RWPE2 (cell line): Measurements from ENCODE around the gene ZNF438.
"Not testable (repeated sequence)": the region's sequence is repeated elsewhere in the genome, so short reads cannot be mapped to it uniquely, and the experiment has no call there.

ENCODE experiments used
- ATAC-seq: fragments of 200-7000 bp; cut with Tn5 transposase; 3 replicates; pipeline ENCODE4 v1.9.1; 2021; ENCODE audit warnings: low read depth
- DNase-seq: peaks from one replicate; pipeline ENCODE4 v3.0.0-alpha.2; 2020; ENCODE audit warnings: low spot score
- H3K27ac ChIP-seq: fragments of 450-650 bp; 2 replicates; pipeline ENCODE4 v1.5.1; 2017; ENCODE audit warnings: mild to moderate bottlenecking; ENCODE audit not compliant: poor library complexity, severe bottlenecking
- H3K27me3 ChIP-seq: fragments of 250-450 bp; sonication (Bioruptor Pico); 2 replicates; pipeline ENCODE4 v1.5.1; 2021; ENCODE audit warnings: mild to moderate bottlenecking, moderate library complexity; ENCODE audit not compliant: insufficient read depth, poor library complexity, severe bottlenecking
- H3K36me3 ChIP-seq: fragments of 250-450 bp; sonication (Bioruptor Pico); 2 replicates; pipeline ENCODE4 v1.5.1; 2020; ENCODE audit warnings: low read depth, mild to moderate bottlenecking, moderate library complexity
- H3K4me1 ChIP-seq: fragments of 250-450 bp; sonication (Bioruptor Pico); 2 replicates; pipeline ENCODE4 v1.5.1; 2021; ENCODE audit warnings: mild to moderate bottlenecking, moderate library complexity; ENCODE audit not compliant: insufficient read depth, poor library complexity, severe bottlenecking
- H3K4me3 ChIP-seq: fragments of 250-450 bp; sonication (Bioruptor Pico); 2 replicates; pipeline ENCODE4 v1.5.1; 2021; ENCODE audit warnings: mild to moderate bottlenecking, moderate library complexity; ENCODE audit not compliant: severe bottlenecking
- H3K9me3 ChIP-seq: fragments of 250-450 bp; sonication (Bioruptor Pico); 2 replicates; pipeline ENCODE4 v1.5.1; 2021; ENCODE audit warnings: mild to moderate bottlenecking, moderate library complexity; ENCODE audit not compliant: severe bottlenecking
- TF ChIP-seq, protein P1 (sequence below): fragments of 450-650 bp; IDR thresholded peaks from one replicate; pipeline ENCODE4 v1.5.1; 2017; ENCODE audit warnings: mild to moderate bottlenecking, moderate library complexity; ENCODE audit not compliant: poor library complexity, severe bottlenecking

Gene ZNF438

DNA sequence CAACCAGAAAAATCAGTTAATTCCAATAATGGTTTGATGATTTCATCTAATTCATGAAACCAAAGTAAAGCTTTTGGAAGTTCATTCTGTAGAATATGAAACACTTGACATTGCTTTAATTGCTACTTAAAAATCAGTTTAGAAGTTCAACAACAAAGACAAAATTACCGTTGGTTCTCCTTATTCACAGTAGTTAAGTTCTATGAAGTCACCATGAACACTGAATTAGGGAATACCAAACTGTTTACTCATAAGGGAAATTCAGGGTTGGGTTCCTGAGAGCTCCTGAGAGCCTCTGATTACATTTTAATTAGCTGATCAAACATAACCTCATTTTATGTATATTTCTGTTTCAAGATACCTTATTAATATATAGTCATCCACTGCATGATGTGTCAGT lies 46.2 kb downstream of the ZNF438 start:
- no peak for DNase-seq
- peak overlapping the region; percentile 68 for H3K27ac ChIP-seq
- ATAC-seq, result peak; percentile 71

DNA sequence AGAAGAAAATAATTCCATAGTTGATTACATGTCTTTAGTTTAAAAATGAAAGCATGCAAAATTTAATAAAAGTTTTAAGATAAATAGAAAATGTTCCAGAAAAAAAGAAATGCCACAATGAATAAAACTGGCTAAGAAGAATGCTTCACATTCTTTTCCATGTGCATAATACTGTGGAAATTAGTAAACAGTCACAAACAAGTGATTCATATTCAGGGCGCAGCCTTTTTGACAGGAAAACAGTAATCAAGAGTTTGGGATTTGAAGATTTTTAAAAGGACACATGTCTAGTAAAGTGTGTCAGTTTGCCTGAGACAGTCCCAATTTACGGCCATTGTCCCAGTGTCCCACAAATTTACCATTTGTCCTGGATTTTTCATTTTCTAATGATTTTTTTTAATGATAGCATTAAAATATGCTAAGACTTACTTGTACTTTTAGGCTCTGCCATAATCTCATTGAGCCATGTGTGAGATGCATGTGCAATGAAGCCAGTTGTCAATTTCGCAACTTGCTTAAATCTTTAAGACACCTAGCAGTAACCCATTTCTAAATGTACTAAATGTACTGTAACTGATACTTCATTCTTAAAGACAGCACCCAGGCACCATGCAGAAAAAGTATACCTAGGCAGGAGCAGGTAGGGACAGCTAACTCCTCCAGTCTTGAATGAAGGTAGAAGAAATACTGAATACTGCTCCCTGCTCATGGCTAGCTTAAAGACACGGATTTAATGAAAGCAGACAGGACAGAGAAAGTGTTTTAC lies 46.9 kb downstream of the ZNF438 start:
- peak overlapping the region; percentile 68 for H3K27ac ChIP-seq
- no peak overlapping the region for H3K4me3 ChIP-seq
- ATAC-seq (0 out of 3 replicates have a peak, but pooled peaks have one; percentile 37), DNase-seq (no peak)
- no peaks in the 10 kb centered on the region for H3K36me3 ChIP-seq
- H3K9me3 ChIP-seq, result no peaks in the 10 kb centered on the region
- no peaks in the 10 kb centered on the region for H3K27me3 ChIP-seq
- H3K4me1 ChIP-seq, result peaks cover 28% of the 10 kb centered on the region
- TF ChIP-seq, protein P1, sequence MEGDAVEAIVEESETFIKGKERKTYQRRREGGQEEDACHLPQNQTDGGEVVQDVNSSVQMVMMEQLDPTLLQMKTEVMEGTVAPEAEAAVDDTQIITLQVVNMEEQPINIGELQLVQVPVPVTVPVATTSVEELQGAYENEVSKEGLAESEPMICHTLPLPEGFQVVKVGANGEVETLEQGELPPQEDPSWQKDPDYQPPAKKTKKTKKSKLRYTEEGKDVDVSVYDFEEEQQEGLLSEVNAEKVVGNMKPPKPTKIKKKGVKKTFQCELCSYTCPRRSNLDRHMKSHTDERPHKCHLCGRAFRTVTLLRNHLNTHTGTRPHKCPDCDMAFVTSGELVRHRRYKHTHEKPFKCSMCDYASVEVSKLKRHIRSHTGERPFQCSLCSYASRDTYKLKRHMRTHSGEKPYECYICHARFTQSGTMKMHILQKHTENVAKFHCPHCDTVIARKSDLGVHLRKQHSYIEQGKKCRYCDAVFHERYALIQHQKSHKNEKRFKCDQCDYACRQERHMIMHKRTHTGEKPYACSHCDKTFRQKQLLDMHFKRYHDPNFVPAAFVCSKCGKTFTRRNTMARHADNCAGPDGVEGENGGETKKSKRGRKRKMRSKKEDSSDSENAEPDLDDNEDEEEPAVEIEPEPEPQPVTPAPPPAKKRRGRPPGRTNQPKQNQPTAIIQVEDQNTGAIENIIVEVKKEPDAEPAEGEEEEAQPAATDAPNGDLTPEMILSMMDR, result no peak

More for the DNA sequence above, 46.2 kb downstream of the ZNF438 start:
- H3K9me3 ChIP-seq, result no peaks in the 10 kb centered on the region
- TF ChIP-seq, protein P1, result no peak
- H3K27me3 ChIP-seq, result no peaks in the 10 kb centered on the region
- no peaks in the 10 kb centered on the region for H3K36me3 ChIP-seq
- no peak overlapping the region for H3K4me3 ChIP-seq
- H3K4me1 ChIP-seq, result peaks cover 28% of the 10 kb centered on the region

DNA sequence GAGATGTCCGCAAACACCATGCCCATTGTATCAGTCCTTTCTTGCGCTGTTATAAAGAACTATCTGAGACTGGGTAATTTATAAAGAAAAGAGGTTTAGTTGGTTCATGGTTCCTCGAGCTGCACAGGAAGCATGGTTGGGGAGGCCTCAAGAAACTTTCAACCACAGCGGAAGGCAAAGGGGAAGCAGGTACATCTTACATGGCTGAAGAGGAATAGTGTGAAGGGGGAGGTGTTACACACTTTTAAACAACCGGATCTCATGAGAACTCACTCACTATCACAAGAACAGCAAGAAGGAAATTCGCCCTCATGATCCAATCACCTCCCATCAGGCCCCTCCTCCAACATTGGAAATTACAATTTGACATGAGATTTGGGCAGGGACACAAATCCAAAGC lies 48.5 kb downstream of the ZNF438 start:
- H3K9me3 ChIP-seq, H3K27me3 ChIP-seq, H3K4me3 ChIP-seq, ATAC-seq, H3K27ac ChIP-seq, H3K36me3 ChIP-seq, DNase-seq: not testable (repeated sequence)
- H3K4me1 ChIP-seq, result peaks cover 28% of the 10 kb centered on the region

DNA sequence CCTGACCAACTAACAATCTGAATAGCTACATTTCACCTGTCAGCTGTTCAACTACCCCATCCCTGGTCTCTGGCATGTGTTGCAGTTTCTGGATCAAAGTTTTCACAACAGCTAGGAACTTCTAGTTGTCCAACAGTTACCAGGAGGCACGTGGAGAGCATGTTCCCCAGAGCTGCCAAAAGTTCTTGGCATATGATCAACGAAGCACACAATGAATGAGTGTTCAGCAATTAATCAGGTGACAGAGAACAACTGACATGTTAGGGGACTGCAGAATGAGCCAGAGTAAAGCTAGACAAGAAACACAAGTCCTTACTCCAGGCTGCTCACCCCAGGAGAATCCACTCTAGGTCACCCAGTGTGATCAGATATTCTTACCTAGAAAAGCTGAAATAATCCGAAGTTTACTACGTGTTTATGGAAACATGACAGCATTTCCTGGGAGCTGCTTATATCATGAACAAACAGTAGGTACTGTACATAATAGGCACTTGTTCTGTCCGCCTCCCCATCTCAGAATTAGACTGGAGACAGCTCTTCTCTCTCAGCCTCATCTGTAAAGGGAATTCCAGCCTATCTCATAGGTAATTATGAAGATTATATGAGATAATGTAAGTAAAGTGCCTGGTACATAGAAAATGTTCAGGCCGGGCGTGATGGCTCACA lies 50.6 kb downstream of the ZNF438 start:
- Histone ChIP-seq H3K36me3 (no peaks in the 10 kb centered on the region), H3K9me3 (peaks cover under 1% of the 10 kb centered on the region), H3K4me3 (no peak overlapping the region), H3K27me3 (no peaks in the 10 kb centered on the region), H3K4me1 (peaks cover 21% of the 10 kb centered on the region), H3K27ac (no peak overlapping the region)
- TF ChIP-seq, protein P1, result no peak
- DNase-seq (no peak), ATAC-seq (no peak)

DNA sequence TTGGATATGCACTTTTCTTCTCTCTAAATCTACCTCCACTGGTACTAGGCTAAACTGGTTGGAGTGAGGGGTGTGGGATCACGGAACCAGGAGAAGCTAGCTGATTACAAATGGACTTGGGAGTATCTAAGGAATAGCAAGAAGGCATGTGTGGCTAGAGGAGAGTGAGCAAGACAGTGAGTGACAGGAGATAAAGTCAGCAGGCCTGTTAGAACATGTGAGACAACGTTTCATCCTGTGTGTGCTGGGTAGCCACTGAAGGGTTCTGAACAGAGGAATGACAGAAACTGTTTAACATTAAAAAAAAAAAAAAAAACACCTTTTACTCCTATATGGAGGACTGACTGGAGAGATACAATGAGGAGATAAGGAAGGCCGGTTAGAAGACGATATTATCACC lies 51.7 kb downstream of the ZNF438 start:
- peaks cover 10% of the 10 kb centered on the region for H3K4me1 ChIP-seq
- H3K9me3 ChIP-seq, result peaks cover 2% of the 10 kb centered on the region
- peak; percentile 59; the same call in 2 of the 3 replicates for ATAC-seq
- TF ChIP-seq, protein P1, result no peak
- DNase-seq, result no peak
- H3K4me3 ChIP-seq, result no peak overlapping the region
- no peaks in the 10 kb centered on the region for H3K36me3 ChIP-seq
- no peaks in the 10 kb centered on the region for H3K27me3 ChIP-seq
- H3K27ac ChIP-seq, result no peak overlapping the region
